ENCODE measurements around the gene CYP4F22. TPM values are rescaled to one million over a fixed set of nuclear protein-coding genes. Genes with fewer than 3 reads are reported as not detected.

The CYP4F22 gene
- 0.20 to 0.36 TPM (median 0.28 TPM) in 5 replicates for total RNA-seq (2022; extraction: Qiagen RNA extraction)

DNA sequence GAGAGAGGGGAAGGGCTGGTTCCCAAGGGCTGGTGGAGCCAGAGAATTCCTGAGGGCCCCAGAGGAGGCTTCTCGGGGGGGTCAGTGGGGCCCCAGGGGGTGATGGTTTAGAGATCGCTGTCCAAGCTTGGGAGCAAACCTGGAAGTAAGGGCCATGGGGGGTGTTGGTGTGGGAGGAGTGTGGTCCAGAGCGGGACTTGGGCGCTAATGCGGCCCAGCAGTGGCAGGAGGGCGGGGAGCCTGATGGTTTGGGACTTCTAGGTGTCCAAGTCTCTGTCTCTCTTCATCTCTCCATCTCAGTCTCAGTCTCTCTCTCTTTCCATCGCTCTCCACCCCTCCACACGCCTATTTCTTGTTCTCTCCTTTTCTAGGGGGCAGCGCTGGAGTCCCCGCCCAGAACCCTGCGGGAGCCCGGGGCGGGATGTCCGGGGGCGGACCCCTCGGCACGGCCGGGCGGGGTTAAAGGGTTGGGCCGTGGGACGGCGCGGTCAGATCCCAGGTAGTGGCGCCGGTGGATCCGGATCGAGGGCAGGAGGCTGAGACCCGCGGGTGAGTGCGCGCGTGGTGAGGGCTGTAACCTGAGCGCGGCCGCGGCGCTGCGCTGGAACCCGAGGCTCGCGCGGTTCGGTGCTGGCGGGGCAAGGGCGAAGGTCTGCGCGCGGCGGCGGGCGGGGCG lies at the start of gene CYP4F22:
TSS of gene CYP4F22 (plus strand) at position 491 of the 676 bp plus-strand sequence. CDS start 16,812 bp downstream, outside the sequence.

GRCh38 chr19:15464394-15465385 lies 43.6 kb upstream of the CYP4F22 start, which contains the start of gene RASAL3:
RASAL3 (minus strand) TSS chr19:15464544; CDS start chr19:15464358, 186 bp downstream.

DNA sequence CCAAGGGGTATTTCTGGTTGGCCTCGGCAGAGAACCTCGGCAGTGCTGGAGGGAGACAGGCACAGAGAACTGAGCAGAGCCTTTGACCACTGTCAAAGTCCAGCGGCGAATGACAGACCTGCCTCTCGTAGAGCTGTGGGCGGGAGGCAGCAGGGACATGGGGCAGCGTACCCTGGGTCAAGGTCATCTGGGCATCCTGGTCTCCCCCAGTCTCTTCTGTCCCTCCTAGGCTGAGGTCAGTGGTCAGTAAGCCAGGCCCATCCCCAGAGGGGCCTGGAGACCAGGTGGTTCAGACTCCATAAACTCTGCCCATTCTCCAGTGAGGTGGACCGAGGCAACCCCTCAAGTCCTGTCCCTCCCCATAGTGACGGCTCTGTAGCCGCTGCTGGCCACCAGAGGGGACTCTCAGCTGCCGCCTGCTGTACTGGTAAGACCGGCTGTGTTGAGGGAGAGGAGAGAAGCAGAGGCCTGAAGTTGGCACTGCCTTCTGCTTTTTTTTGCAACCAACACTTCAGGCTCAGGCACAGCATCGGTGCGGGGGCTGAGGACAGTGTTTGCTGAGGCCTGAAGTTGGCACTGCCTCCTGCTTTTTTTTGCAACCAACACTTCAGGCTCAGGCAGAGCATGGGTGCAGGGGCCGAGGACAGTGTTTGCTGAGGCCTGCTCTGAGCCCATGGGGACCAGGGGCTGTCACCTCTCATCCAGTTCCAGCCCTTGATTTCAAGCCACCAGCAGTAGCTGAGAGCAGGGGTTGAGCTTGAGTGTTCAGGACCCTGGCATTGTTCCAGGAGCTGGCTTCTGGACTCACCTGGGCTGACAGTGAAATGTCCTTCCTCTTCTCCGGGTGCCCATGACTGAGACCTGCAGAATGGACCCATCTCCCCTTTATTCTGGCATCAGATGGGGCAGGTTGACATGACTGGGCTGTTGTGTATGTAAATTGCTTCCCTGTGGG lies 28.7 kb upstream of the CYP4F22 start, which contains the start of gene PGLYRP2:
TSS of gene PGLYRP2 (minus strand) at position 111 of the 955 bp plus-strand sequence. CDS start 130 bp downstream, outside the sequence.

Other genes starting within 250 kb of the CYP4F22 start
- 23.4 to 27.2 TPM (median 26.3 TPM) in 5 replicates for gene BRD4, start 176.0 kb upstream of the CYP4F22 start, total RNA-seq (2022; extraction: Qiagen RNA extraction)
- 16.2 to 17.0 TPM (median 16.7 TPM) in 5 replicates for gene AKAP8, start 128.7 kb upstream of the CYP4F22 start, total RNA-seq (2022; extraction: Qiagen RNA extraction)
- gene AKAP8L, start 89.5 kb upstream of the CYP4F22 start, total RNA-seq (2022; extraction: Qiagen RNA extraction): 33.3 to 43.6 TPM (median 36.6 TPM) in 5 replicates
- 17.3 to 23.1 TPM (median 22.0 TPM) in 5 replicates for gene WIZ, start 58.6 kb upstream of the CYP4F22 start, total RNA-seq (2022; extraction: Qiagen RNA extraction)
- 0.10 TPM in 1 of 5 replicates, not detected in the others for gene RASAL3, start 44.0 kb upstream of the CYP4F22 start, total RNA-seq (2022; extraction: Qiagen RNA extraction)
- gene PGLYRP2, start 29.0 kb upstream of the CYP4F22 start, total RNA-seq (2022; extraction: Qiagen RNA extraction): 0.10 TPM in 1 of 5 replicates, not detected in the others
- gene CYP4F8, start 106.7 kb downstream of the CYP4F22 start, total RNA-seq (2022; extraction: Qiagen RNA extraction): not detected in 5 replicates
- 2.7 to 4.9 TPM (median 3.2 TPM) in 5 replicates for gene CYP4F3, start 132.4 kb downstream of the CYP4F22 start, total RNA-seq (2022; extraction: Qiagen RNA extraction)
- gene CYP4F12, start 164.6 kb downstream of the CYP4F22 start, total RNA-seq (2022; extraction: Qiagen RNA extraction): 1.8 to 2.4 TPM (median 2.4 TPM) in 5 replicates
- not detected in 5 replicates for gene OR10H2, start 219.5 kb downstream of the CYP4F22 start, total RNA-seq (2022; extraction: Qiagen RNA extraction)
- gene OR10H3, start 229.5 kb downstream of the CYP4F22 start, total RNA-seq (2022; extraction: Qiagen RNA extraction): not detected in 5 replicates

Data from A549 treated with Hydrocortisone at 1 μM for 4 hours (cell line).